Stimulated activated CD8-positive, alpha-beta memory T cell treated with anti-CD3 and anti-CD28 coated beads, Interleukin-2, amount 100 ng/mL, for 48 hours (primary cell): Measurements from ENCODE around the gene GPR68.
"Not testable (repeated sequence)": the region's sequence is repeated elsewhere in the genome, so short reads cannot be mapped to it uniquely, and the experiment has no call there.

ENCODE experiments used
- DNase-seq, 2 donors: peaks; one replicate each; pipeline ENCODE4 v3.0.0-alpha.2; 2020; ENCODE audit warnings: low read depth in 2 of 2

Gene GPR68

GRCh38 chr14:91229005-91229382 lies 15.5 kb downstream of the GPR68 start:
- DNase-seq = no peak

GRCh38 chr14:91228112-91229004 lies 16.1 kb downstream of the GPR68 start:
- peak; percentile 77 to 80 for DNase-seq

GRCh38 chr14:91227183-91227628 lies 17.3 kb downstream of the GPR68 start:
- no peak for DNase-seq

GRCh38 chr14:91226360-91226759 lies 18.1 kb downstream of the GPR68 start:
- not testable (repeated sequence) for DNase-seq

- DNase-seq = no peak
Measured at GRCh38 chr14:91225025-91225424, 19.5 kb downstream of the GPR68 start.

GRCh38 chr14:91223028-91223783 lies 21.3 kb downstream of the GPR68 start:
- DNase-seq = no peak

GRCh38 chr14:91221270-91221669 lies 23.2 kb downstream of the GPR68 start:
- DNase-seq = no peak

- no peak for DNase-seq
Measured at GRCh38 chr14:91220581-91221000, 23.9 kb downstream of the GPR68 start.

GRCh38 chr14:91219517-91220389 lies 24.8 kb downstream of the GPR68 start:
- no peak for DNase-seq

- no peak for DNase-seq
Measured at GRCh38 chr14:91218014-91218413, 26.5 kb downstream of the GPR68 start.

- DNase-seq = no peak
Measured at GRCh38 chr14:91216731-91217226, 27.7 kb downstream of the GPR68 start.

- DNase-seq = no peak
Measured at GRCh38 chr14:91215381-91215780, 29.1 kb downstream of the GPR68 start.

GRCh38 chr14:91214306-91214705 lies 30.2 kb downstream of the GPR68 start:
- DNase-seq = no peak

- no peak for DNase-seq
Measured at GRCh38 chr14:91211017-91211416, 33.5 kb downstream of the GPR68 start.

GRCh38 chr14:91207008-91207407 lies 37.5 kb downstream of the GPR68 start:
- no peak for DNase-seq

GRCh38 chr14:91205459-91205858 lies 39.0 kb downstream of the GPR68 start:
- DNase-seq = no peak

- DNase-seq = no peak
Measured at GRCh38 chr14:91204657-91205056, 39.8 kb downstream of the GPR68 start.

- no peak for DNase-seq
Measured at GRCh38 chr14:91202234-91202974, 42.1 kb downstream of the GPR68 start.

GRCh38 chr14:91200802-91201201 lies 43.7 kb downstream of the GPR68 start:
- not testable (repeated sequence) for DNase-seq

GRCh38 chr14:91197631-91198030 lies 46.9 kb downstream of the GPR68 start:
- no peak for DNase-seq

- DNase-seq = no peak
Measured at GRCh38 chr14:91195881-91196280, 48.6 kb downstream of the GPR68 start.
